GM12878 (cell line): Measurements from ENCODE around the gene CDKN2B-AS1. TPM values are rescaled to one million over a fixed set of nuclear protein-coding genes. Genes with fewer than 3 reads are reported as not detected.

Source experiments
- ATAC-seq: fragments of 200-7000 bp; cut with Tn5 transposase; 3 replicates; pipeline ENCODE4 v1.9.1; 2020; ENCODE audit warnings: mild to moderate bottlenecking, moderate library complexity
- BruUV-seq: library from RNA; stranded (reverse); fragments of 400-500 nt; replicated peaks from 2 replicates; lab custom pipeline; 2021; lab: Mats Ljungman, UMichigan
- CTCF ChIA-PET: fragments of 300-600 bp; sonication (Branson Sonifier 250); formaldehyde crosslinking; extraction: SDS; loops from one replicate; lab custom pipeline; 2021; ENCODE audit warnings: inconsistent platforms; lab: Yijun Ruan, JAX
- POLR2A ChIA-PET: fragments of 350-600 bp; formaldehyde crosslinking; extraction: SDS; loops from one replicate; lab custom pipeline; 2021; ENCODE audit warnings: inconsistent platforms; lab: Charles Lee
- RAD21 ChIA-PET: fragments of 300-600 bp; sonication (Branson Sonifier 250); formaldehyde crosslinking; loops from one replicate; lab custom pipeline; 2023; ENCODE audit warnings: antibody characterized with exemption; ENCODE audit not compliant: unreplicated experiment; lab: Charles Lee
- SMC1A ChIA-PET: fragments of 300-600 bp; sonication (Branson Sonifier 250); formaldehyde crosslinking; loops from one replicate; lab custom pipeline; 2023; ENCODE audit not compliant: unreplicated experiment, uncharacterized antibody; lab: Charles Lee
- DNase-seq: peaks from one replicate; pipeline ENCODE4 v3.0.0-alpha.2; 2011; ENCODE audit warnings: low read depth, low spot score
- FAIRE-seq: peaks from 3 replicates; lab custom pipeline; 2011; peaks lifted over from hg19 to GRCh38; lab: Jason Lieb, UNC
- H2AFZ ChIP-seq: 2 replicates; pipeline ENCODE4 v1.6.0; 2011; ENCODE audit warnings: low read depth, low read length, control low read depth; ENCODE audit not compliant: control insufficient read depth
- H3K27ac ChIP-seq: 2 replicates; pipeline ENCODE4 v1.5.1; 2011; ENCODE audit warnings: control low read depth; ENCODE audit not compliant: control insufficient read depth, insufficient read depth
- H3K27me3 ChIP-seq, 2 experiments: replicated peaks in 1 of 2; 2 replicates each; pipeline versions ENCODE4 v1.6.0 to v1.6.1; 2011; ENCODE audit warnings: low read length in 1 of 2; ENCODE audit not compliant: control insufficient read depth in 2 of 2, insufficient read depth in 2 of 2
- H3K36me3 ChIP-seq, 2 experiments: 2 replicates each; pipeline ENCODE4 v1.5.1; 2011; ENCODE audit warnings: low read length in 1 of 2; ENCODE audit not compliant: control insufficient read depth in 2 of 2, insufficient read depth in 2 of 2
- H3K4me1 ChIP-seq: 2 replicates; pipeline ENCODE4 v1.6.1; 2011; ENCODE audit warnings: mild to moderate bottlenecking, low read length, moderate library complexity, mixed read lengths; ENCODE audit not compliant: control insufficient read depth, insufficient read depth
- H3K4me2 ChIP-seq: 2 replicates; pipeline ENCODE4 v1.6.0; 2011; ENCODE audit warnings: control low read depth; ENCODE audit not compliant: control insufficient read depth, insufficient read depth
- H3K4me3 ChIP-seq: fragments of 200-600 bp; sonication (generic); 2 replicates; pipeline ENCODE4 v1.5.1; 2016
- H3K79me2 ChIP-seq: 2 replicates; pipeline ENCODE4 v1.6.0; 2011; ENCODE audit warnings: low read length; ENCODE audit not compliant: control insufficient read depth, insufficient read depth
- H3K9ac ChIP-seq: 2 replicates; pipeline ENCODE4 v1.8.0; 2011; ENCODE audit warnings: low read length, control low read depth, mixed read lengths; ENCODE audit not compliant: control insufficient read depth, insufficient read depth
- H3K9me3 ChIP-seq: replicated peaks from 3 replicates; pipeline ENCODE4 v1.5.1; 2011; ENCODE audit warnings: mild to moderate bottlenecking, low read length; ENCODE audit not compliant: control insufficient read depth, insufficient read depth
- H4K20me1 ChIP-seq: 2 replicates; pipeline ENCODE4 v1.6.0; 2011; ENCODE audit not compliant: control insufficient read depth, insufficient read depth
- EGR1 ChIP-seq, 2 experiments: IDR thresholded peaks; 1 replicate in 1 of 2; 2 replicates in 1 of 2; pipeline ENCODE4 v1.6.1; 2011 to 2012; ENCODE audit warnings: low read depth in 2 of 2, low read length in 2 of 2, borderline replicate concordance in 1 of 2, mild to moderate bottlenecking in 1 of 2, moderate library complexity in 1 of 2
- HCFC1 ChIP-seq: fragments of 150-350 bp; IDR thresholded peaks from 2 replicates; pipeline ENCODE4 v1.6.1; 2014; ENCODE audit warnings: low read length
- HDGF ChIP-seq: fragments of 450-650 bp; IDR thresholded peaks from 2 replicates; pipeline ENCODE4 v1.6.1; 2016; ENCODE audit warnings: antibody characterized with exemption
- IKZF2 ChIP-seq, 2 experiments: fragments of 450-650 bp; IDR thresholded peaks; 2 replicates each; pipeline ENCODE4 v1.6.1; 2017; ENCODE audit warnings: mild to moderate bottlenecking in 2 of 2, moderate library complexity in 2 of 2
- RB1 ChIP-seq: fragments of 450-650 bp; formaldehyde crosslinking; IDR thresholded peaks from 2 replicates; pipeline ENCODE4 v1.6.1; 2017; ENCODE audit warnings: mild to moderate bottlenecking, borderline replicate concordance
- RFX5 ChIP-seq: IDR thresholded peaks from 2 replicates; pipeline ENCODE4 v1.6.1; 2011; ENCODE audit warnings: low read depth, low read length, improper control_type of control experiment
- RUNX3 ChIP-seq: IDR thresholded peaks from 2 replicates; pipeline ENCODE4 v1.6.1; 2012; ENCODE audit warnings: low read length, inconsistent platforms
- SMARCA5 ChIP-seq: fragments of 450-650 bp; IDR thresholded peaks from 2 replicates; pipeline ENCODE4 v1.6.1; 2017; ENCODE audit warnings: mild to moderate bottlenecking
- STAT1 ChIP-seq: fragments of 450-650 bp; conservative IDR thresholded peaks from 2 replicates; pipeline ENCODE4 v1.6.1; 2014; ENCODE audit warnings: antibody characterized with exemption, mild to moderate bottlenecking
- TCF3 ChIP-seq: IDR thresholded peaks from 2 replicates; pipeline ENCODE4 v1.6.1; 2012; ENCODE audit warnings: low read depth, mild to moderate bottlenecking, low read length, borderline replicate concordance; ENCODE audit not compliant: insufficient read depth
- WGBS: methylation state at CpG from one replicate; pipeline ENCODE4 v1.1.6; 2016; ENCODE audit warnings: low lambda C conversion rate; ENCODE audit not compliant: insufficient replicate concordance, insufficient coverage; ENCODE audit errors: missing lambda C conversion rate; 5-methylcytosine and 5-hydroxymethylcytosine counted together
- in situ Hi-C: fragments of 300-500 bp; cut with MboI; formaldehyde crosslinking; loops from 9 replicates; pipeline ENCODE4 v1.14.3; 2018; ENCODE audit warnings: mixed read lengths
- intact Hi-C: fragments of 100-400 bp; cut with micrococcal nuclease; formaldehyde crosslinking; loops from one replicate; pipeline ENCODE4 v1.14.2; 2022; ENCODE audit not compliant: unreplicated experiment
- polyA plus RNA-seq, 11 experiments: library from polyadenylated mRNA; depleted of rRNA in 4 of 11; unstranded in 6 of 11; stranded (reverse) in 5 of 11; fragments of >200 nt; fragmentation: Nextera tagmentation in 4 of 11; fragmentation: Illumina TruSeq in 1 of 11; extraction: Ambion mirVana in 4 of 11; extraction: Trizol in 1 of 11; gene quantifications; 1 replicate in 1 of 11; 2 replicates in 10 of 11; pipeline versions ENCODE4 v1.2.1 to v1.2.3, GENCODE V29; 2011 to 2016; ENCODE audit warnings: inconsistent platforms in 2 of 11, missing spikeins in 2 of 11, low read depth in 1 of 11
- total RNA-seq, 4 experiments: library from RNA; depleted of rRNA in 3 of 4; stranded (reverse); fragments of >200 nt in 3 of 4; fragmentation: Illumina TruSeq in 1 of 4; extraction: Trizol in 1 of 4; gene quantifications; 2 replicates each; pipeline versions ENCODE4 v1.2.1 to v1.2.3, GENCODE V29; 2013 to 2021
- TF ChIP-seq, protein P1 (sequence below): fragments of 450-650 bp; IDR thresholded peaks from 2 replicates; pipeline ENCODE4 v1.6.1; 2017; ENCODE audit warnings: antibody characterized with exemption, mild to moderate bottlenecking, moderate library complexity
- TF ChIP-seq, protein P2 (sequence below): IDR thresholded peaks from 2 replicates; pipeline ENCODE4 v1.6.1; 2011; ENCODE audit warnings: borderline replicate concordance, low read depth, mild to moderate bottlenecking, moderate library complexity, mixed read lengths, low read length; ENCODE audit not compliant: insufficient read depth; ENCODE audit errors: extremely low read length
- TF ChIP-seq, protein P3 (sequence below): IDR thresholded peaks from 2 replicates; pipeline ENCODE4 v1.6.1; 2011; ENCODE audit warnings: mild to moderate bottlenecking, low read depth, low read length, moderate library complexity; ENCODE audit not compliant: insufficient replicate concordance

The CDKN2B-AS1 gene
- total and polyA plus RNA-seq, 10 of the 15 experiments (the other 5 are each of a cell fraction or from before 2014, with no cell fraction given), result 0.22 to 2.2 (median 1.0) TPM; not detected in 1

GRCh38 chr9:21945606-21946005 lies 49.0 kb upstream of the CDKN2B-AS1 start:
- H3K4me3 ChIP-seq, result no peak overlapping the region
- ChIA-PET POLR2A (interaction anchor here (0.7 kb wide), 1 partner anchor 118 kb away, joined by 4 read pairs; no protein-coding TSS in a partner anchor), RAD21 (no interaction called here), SMC1A (interaction anchor here (1.2 kb wide), 1 partner anchor 12 kb away, joined by 3 read pairs; no protein-coding TSS in a partner anchor), CTCF (no interaction called here)
- H4K20me1 ChIP-seq, result no peaks in the 10 kb centered on the region
- no peaks in the 10 kb centered on the region for H3K4me1 ChIP-seq
- no peak overlapping the region for H3K27ac ChIP-seq
- H3K79me2 ChIP-seq, result no peaks in the 10 kb centered on the region
- no TSS peak for BruUV-seq
- H3K9ac ChIP-seq, result no peak overlapping the region
- in situ Hi-C loops (no loop called here), intact Hi-C loops (no loop called here)
- no peaks in the 10 kb centered on the region for H3K27me3 ChIP-seq
- no peak for ATAC-seq
- no peak for DNase-seq
- H3K9me3 ChIP-seq, result no peaks in the 10 kb centered on the region
- FAIRE-seq, result no peak
- no peaks in the 10 kb centered on the region for H3K36me3 ChIP-seq
- TF ChIP-seq, protein P1, sequence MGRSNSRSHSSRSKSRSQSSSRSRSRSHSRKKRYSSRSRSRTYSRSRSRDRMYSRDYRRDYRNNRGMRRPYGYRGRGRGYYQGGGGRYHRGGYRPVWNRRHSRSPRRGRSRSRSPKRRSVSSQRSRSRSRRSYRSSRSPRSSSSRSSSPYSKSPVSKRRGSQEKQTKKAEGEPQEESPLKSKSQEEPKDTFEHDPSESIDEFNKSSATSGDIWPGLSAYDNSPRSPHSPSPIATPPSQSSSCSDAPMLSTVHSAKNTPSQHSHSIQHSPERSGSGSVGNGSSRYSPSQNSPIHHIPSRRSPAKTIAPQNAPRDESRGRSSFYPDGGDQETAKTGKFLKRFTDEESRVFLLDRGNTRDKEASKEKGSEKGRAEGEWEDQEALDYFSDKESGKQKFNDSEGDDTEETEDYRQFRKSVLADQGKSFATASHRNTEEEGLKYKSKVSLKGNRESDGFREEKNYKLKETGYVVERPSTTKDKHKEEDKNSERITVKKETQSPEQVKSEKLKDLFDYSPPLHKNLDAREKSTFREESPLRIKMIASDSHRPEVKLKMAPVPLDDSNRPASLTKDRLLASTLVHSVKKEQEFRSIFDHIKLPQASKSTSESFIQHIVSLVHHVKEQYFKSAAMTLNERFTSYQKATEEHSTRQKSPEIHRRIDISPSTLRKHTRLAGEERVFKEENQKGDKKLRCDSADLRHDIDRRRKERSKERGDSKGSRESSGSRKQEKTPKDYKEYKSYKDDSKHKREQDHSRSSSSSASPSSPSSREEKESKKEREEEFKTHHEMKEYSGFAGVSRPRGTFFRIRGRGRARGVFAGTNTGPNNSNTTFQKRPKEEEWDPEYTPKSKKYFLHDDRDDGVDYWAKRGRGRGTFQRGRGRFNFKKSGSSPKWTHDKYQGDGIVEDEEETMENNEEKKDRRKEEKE, result no peak
- no peak for TF ChIP-seq EGR1 (IDR thresholded peaks at IDR 0.05; ENCODE audit: borderline replicate concordance in 1 of 2, low read depth in 2 of 2, low read length in 2 of 2)
- TF ChIP-seq RB1, result no peak
- no peak for TF ChIP-seq IKZF2 (IDR thresholded peaks at IDR 0.05)
- no peak for TF ChIP-seq STAT1
- no peak for TF ChIP-seq HDGF
- TF ChIP-seq, protein P2, sequence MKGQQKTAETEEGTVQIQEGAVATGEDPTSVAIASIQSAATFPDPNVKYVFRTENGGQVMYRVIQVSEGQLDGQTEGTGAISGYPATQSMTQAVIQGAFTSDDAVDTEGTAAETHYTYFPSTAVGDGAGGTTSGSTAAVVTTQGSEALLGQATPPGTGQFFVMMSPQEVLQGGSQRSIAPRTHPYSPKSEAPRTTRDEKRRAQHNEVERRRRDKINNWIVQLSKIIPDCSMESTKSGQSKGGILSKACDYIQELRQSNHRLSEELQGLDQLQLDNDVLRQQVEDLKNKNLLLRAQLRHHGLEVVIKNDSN, result no peak
- no peak for TF ChIP-seq HCFC1
- TF ChIP-seq TCF3, result no peak
- TF ChIP-seq SMARCA5, result no peak
- TF ChIP-seq, protein P3, sequence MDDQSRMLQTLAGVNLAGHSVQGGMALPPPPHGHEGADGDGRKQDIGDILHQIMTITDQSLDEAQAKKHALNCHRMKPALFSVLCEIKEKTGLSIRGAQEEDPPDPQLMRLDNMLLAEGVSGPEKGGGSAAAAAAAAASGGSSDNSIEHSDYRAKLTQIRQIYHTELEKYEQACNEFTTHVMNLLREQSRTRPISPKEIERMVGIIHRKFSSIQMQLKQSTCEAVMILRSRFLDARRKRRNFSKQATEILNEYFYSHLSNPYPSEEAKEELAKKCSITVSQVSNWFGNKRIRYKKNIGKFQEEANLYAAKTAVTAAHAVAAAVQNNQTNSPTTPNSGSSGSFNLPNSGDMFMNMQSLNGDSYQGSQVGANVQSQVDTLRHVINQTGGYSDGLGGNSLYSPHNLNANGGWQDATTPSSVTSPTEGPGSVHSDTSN, result no peak
- no peak for TF ChIP-seq RFX5
- TF ChIP-seq RUNX3, result no peak
- no peak overlapping the region for H3K4me2 ChIP-seq
- WGBS, result 24% methylated on average over 2 of the region's 2 CpGs
- H2AFZ ChIP-seq, result no peak overlapping the region
